A204.1 (cell line): ENCODE measurements around the gene EHMT1.
"Not testable (repeated sequence)": the region's sequence is repeated elsewhere in the genome, so short reads cannot be mapped to it uniquely, and the experiment has no call there.

Experiments used
- FAIRE-seq: peaks from 2 replicates; lab custom pipeline; 2012; peaks lifted over from hg19 to GRCh38; lab: Jason Lieb, UNC

EHMT1 gene

GRCh38 chr9:137763271-137763955 lies 144.6 kb downstream of the EHMT1 start:
- no peak for FAIRE-seq

DNA sequence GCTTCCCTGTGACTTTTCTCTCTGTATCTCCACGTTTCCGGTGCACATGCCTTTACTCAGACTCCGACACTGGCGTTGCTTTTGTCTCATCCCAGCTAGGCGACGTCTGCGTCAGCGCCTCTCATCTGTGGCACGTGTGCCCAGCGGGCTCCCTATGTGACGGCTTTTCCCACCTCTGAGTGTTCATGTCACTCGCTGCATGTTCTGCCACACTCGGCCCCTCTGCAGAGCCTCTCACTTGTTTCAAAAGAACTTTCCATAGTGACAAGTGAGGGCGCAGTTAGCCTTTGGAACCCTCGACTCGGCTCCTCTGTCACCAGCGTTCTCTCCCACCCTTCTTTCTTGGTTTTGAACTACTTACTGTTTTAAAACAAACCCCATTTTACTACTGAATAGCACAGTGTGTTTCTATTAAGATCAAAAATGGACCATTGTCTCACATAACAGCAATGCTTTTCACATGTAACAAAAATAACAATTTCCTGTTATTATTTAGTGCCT lies 145.4 kb downstream of the EHMT1 start:
- FAIRE-seq: no peak

DNA sequence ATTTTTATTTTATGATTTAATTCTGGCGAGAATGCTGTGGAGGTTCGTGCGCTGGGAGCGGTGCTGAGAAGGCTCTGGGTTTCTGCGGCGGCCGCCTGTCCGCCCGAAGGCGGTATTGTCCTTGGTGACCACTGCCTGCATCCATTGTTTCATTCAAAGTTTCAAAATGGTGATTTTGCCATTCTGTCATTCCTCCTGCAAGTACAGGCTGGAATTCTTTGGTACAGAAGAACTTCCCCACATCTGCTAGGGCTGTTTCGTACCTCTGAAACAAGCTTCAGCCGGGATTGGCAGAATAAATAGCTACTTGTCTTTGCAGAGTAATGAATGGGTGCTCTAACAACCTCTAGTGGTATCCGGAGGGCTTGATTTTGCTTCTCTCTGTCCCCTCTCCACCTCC lies 146.2 kb downstream of the EHMT1 start:
- no peak for FAIRE-seq

DNA sequence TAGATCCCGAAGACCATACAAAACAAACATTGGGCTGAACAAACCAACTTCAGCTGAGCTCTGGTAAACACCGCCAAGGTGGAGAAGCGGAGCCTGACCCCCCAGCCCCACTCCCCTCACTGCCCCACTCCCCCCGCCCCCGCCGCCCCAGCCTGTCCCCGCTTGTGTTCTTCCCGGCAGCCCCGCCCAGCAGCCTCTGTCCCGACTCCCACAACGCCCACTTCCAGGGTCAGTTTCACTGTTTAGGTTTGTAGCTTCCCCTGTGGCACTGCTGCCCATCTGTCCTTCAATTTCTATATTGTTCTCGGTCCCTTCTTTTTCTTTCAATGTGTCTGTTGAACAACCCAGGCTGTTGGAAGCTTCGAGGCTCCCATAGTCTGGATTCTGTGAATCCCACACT lies 146.7 kb downstream of the EHMT1 start:
- FAIRE-seq: no peak

DNA sequence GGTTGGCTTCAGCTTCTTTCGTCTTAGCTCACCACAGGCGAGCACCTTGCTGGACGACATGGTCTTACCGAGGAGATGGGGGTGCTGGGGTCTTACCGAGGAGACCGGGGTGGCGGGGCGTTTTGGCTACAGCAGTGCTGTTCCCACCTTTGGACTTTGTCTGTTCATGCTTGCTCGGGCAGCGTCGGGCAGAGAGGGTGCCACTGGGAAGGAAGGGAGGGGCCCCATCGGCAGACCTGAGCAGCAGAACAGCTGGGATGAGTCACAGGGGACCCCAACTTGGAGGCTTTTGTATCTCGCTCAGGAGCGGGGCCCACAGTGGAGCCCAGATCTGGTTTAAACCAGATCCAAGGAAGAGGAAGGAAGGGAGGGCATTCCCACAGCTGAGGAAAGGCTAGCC lies 152.8 kb downstream of the EHMT1 start:
- no peak for FAIRE-seq

GRCh38 chr9:137772281-137772873 lies 153.6 kb downstream of the EHMT1 start:
- FAIRE-seq: no peak

- FAIRE-seq: no peak
These were observed 156.1 kb downstream of the EHMT1 start for GRCh38 chr9:137774775-137775386.

- FAIRE-seq: no peak
These were observed 157.6 kb downstream of the EHMT1 start for GRCh38 chr9:137776306-137776995.

GRCh38 chr9:137777761-137778160 lies 159.0 kb downstream of the EHMT1 start:
- FAIRE-seq: no peak

DNA sequence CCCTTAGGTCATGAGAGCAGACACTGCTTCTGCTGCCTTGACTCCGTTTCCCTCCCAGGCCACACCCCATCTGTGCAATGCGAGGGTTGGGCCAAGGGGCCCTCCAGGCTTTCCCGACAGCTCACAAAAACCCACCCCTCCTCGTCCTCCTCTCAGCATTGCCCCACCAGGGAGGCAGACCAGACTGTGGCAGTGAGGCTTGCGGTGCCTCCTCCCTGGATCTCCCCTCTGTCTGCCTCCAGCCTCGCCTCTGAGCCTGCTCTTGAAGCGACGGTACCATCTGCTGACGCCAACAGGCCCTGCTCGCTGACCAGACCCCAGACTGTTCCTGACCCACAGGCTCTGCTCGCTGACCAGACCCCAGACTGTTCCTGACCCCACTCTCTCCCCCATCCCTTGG lies 159.5 kb downstream of the EHMT1 start:
- no peak for FAIRE-seq

GRCh38 chr9:137778914-137779313 lies 160.1 kb downstream of the EHMT1 start:
- FAIRE-seq: no peak

GRCh38 chr9:137780031-137780430 lies 161.2 kb downstream of the EHMT1 start:
- FAIRE-seq: not testable (repeated sequence)

- FAIRE-seq: no peak
These were observed 163.2 kb downstream of the EHMT1 start for GRCh38 chr9:137781906-137782585.

- no peak for FAIRE-seq
These were observed 164.7 kb downstream of the EHMT1 start for GRCh38 chr9:137783521-137783920.

DNA sequence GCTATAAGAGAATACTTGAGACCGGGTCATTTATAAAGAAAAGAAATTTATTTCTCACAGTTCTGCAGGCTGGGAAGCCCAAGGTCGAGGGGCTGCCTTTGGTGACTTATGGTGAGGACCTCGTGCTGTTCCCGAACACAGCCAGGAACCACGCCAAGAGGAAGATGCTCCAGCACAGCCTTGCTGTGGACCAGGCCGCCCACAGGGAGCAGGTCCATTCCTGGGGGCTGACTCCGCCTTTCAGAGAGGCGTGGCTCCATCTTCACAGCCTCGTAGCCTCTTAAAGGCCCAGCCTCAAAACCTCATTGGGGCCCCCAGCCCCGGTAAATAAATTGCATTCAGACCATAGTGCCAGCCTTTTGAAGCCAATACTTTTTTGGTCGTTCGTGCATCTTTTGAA lies 165.2 kb downstream of the EHMT1 start:
- no peak for FAIRE-seq

DNA sequence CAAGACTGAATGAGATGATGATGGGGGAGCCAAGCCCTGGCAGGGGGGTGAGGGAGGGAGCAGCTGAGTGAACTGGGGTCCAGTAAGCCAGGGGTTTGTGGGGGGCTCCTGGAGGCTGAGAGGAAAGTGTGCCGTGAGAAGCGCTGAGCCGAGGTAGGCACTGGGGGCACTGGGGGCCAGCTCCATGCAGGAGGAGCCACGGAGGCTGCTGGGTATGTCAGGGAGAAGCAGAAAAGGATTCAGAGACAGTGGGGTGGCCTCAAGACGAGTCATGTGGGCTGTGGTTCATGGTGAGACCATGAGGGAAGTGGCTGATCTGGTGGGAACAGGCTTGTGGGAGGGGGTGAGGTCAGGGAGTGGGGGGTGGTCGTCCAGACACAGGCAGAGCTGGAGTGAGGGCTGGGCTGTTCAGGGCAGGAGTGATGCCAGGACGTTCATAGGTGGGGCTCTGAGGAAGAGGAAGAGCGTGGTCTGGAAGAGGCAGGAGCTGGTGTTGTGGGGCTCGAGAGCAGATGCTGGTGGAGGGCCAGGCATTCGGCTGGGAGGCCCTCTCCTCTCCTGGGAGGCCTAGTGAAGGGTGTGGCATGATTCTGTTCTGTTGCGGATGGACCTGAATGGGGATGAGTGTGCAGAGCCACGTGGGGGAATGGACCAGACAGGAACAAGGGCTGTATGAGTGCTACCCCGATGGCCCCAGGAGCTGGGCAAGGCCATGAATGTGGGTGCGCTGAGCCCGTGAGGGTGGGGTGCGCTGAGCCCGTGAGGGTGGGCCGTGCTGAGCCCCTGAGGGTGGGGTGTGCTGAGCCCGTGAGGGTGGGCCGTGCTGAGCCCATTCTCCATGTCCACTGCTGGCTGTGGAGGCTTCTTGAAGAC lies 166.1 kb downstream of the EHMT1 start:
- FAIRE-seq: no peak

- FAIRE-seq: no peak
These were observed 166.9 kb downstream of the EHMT1 start for GRCh38 chr9:137785704-137786161.

DNA sequence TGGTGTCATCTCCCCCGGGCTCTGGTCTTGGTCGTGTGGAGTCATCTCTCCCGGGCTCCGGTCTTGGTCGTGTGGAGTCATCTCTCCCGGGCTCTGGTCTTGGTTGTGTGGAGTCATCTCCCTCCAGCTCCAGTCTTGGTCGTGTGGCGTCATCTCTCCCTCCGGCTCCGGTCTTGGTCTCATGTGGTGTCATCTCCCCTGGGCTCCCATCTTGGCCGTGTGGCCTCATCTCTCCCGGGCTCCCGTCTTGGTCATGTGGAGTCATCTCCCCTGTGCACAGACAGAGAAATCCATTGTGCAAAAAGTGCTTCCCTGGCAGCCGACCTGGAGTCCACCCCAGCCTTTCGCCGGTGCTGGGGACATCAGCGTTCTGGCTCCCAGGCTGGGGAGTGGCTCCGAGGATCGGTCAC lies 167.7 kb downstream of the EHMT1 start:
- FAIRE-seq: no peak

- no peak for FAIRE-seq
These were observed 168.6 kb downstream of the EHMT1 start for GRCh38 chr9:137787381-137787780.

- FAIRE-seq: no peak
These were observed 169.1 kb downstream of the EHMT1 start for GRCh38 chr9:137787786-137788505.
